NCI-H1436 (cell line): ENCODE results near the gene PSMC6.

Source experiments
- DNase-seq: peaks from one replicate; lab custom pipeline; 2025; lab: John Stamatoyannopoulos, UW

PSMC6 gene

DNA sequence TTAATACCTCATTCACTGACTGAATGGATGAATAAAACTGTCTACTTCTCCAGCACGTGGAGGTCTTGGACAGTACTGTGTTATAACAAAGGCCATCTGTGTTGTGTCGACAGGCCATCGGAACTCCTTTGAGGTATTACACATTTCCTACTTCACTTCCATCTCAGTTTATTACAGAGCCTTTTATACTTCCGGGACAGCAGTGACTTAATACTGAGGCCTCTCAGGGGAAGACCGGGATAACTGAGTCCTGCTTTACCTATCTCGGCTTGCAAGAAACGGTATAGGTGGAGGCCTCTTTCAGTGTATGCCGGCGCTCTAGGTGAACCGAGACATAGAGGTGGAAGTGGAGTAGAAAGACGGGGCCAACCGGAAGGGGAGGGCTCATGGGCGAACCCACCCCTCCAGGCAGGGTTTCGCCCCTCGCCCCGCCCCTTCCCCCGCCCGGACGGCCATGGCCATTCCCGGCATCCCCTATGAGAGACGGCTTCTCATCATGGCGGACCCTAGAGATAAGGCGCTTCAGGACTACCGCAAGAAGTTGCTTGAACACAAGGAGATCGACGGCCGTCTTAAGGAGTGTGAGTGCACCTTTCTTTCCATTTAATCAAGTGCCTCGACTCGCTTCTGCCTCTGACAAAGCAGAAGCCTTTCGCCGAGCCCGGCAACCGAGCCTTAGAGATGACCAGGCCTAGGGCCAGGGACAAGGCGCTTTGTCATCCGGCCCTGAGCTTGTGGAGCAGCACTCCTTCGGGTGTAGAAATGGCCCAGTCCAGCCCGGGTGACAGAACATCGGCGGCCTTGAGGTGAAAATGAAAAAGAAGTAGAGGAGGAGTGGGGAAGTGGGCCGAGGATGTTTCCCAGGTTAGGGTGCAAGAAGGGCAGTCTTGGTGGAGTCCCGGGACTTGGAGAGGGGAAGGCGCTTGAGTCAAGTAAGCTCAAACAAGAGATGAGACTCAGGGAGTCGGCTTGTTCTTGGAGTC lies at the start of gene PSMC6:
TSS of gene PSMC6 (plus strand) at position 477 of the 983 bp plus-strand sequence. CDS start at position 497, 20 bp downstream.
- peak; percentile 91 for DNase-seq

DNA sequence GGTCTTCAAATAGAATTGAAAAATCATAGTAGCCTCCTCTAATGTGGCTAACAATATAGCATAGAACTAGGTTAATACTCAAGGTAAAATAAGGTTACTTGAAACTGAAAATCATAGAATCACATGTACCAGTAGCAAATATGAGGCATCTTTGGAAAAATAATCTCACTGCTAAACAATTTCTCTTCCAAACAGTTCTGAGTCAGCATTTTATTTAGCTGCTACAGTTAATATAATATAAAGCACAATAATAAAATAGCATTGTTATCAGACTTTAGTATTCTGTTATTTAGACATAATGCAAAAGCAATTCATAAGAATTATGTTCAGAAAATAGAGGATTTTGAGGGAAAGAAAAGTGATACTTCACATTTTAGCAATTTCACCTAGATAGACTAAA lies 46.7 kb upstream of the PSMC6 start:
- no peak for DNase-seq

DNA sequence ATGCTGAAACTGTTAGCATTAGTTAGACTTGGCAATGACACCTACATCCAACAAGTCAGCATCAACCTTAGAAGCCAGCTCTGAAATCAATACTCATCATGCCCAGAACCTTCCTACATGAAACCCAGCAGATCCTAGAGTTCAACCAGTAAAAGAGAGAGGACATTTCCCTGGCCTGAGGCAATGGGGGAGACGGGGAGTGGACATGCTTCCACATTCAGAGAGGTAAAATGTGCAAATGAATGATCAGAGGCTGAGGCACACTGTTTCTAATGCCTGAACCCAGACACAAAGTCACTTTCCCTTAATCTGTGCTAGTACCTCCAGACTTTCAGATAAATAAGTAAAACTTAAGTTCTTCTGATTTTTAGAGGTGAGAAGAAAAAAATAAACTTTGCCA lies 46.2 kb upstream of the PSMC6 start:
- no peak for DNase-seq

DNA sequence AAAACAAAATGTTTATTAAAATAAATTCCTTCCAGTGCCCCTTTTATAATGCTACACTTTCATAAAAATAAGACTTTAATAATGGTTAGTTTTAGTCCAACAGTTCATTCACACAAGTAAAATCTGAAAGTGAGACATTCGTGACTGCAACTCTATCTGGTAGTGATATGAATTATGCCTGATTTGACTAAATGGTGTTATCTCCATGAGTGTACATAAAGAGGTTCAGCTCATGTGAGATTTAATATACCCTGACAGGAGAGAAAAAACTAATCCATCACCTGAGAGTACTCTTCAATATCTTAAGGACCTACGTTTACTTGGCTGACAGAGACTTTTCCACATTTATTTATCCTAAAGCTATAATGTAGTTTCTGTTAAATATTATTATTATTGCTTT lies 45.7 kb upstream of the PSMC6 start:
- peak; percentile 28 for DNase-seq

DNA sequence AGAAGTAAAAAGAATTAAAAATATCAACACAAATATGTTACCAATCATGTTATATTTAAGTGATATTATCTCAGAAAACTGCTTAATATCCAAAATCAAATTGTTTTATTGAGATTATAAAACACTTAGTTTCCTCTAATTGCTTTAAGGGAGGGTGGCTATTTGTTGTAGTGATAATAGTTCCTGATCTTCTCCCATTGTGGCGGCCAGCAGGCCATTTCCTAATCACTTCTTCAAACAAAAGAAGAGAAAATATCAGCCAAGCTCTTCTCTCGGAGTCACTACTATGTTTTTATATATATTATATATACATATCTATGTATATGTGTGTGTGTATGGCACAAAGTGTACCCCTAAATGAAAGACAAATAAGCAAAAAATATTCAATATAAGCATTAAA lies 43.1 kb upstream of the PSMC6 start:
- no peak for DNase-seq

DNA sequence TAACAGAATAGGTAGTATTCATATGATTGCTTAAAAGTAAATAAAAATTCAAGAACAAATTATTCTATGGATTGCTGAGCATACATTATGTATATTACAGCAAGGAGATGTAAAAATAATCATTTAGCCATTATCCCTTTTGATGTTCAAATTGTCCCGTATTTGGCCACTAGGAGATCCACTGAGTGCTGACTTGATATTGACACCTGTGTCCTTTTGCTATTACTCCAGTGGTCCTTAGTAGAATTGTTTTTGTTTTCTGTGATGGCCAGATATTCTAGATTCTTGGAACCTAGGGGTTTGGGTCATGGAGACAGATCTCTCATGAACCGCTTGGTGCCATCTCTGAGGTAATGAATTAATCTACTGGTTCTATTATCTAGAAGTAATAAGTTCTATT lies 28.4 kb upstream of the PSMC6 start:
- DNase-seq = no peak

DNA sequence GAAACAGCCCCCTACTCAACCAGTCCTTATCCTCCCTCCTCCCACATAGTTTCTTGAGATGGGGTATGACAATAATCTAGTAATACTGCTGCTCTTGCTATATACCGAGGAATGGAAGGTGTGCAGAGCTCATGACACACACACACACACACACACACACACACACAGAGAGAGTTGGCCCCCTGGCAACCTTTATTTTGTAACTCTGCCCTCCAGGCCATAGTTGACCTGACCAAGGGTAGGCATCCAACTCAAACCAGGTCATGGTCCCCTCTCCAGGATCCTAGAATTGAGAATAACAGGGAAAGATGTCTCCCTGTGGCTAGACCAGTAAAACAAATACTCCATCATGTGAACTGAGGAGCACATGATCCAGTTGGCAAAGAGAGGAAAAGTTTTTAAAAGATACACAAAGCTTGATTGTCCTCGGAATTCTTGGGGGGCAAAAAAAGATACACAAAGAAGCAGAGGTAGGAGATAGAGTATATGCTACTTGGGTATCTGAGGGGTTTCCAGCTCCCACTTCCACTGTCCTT lies 22.9 kb upstream of the PSMC6 start:
- DNase-seq = no peak

DNA sequence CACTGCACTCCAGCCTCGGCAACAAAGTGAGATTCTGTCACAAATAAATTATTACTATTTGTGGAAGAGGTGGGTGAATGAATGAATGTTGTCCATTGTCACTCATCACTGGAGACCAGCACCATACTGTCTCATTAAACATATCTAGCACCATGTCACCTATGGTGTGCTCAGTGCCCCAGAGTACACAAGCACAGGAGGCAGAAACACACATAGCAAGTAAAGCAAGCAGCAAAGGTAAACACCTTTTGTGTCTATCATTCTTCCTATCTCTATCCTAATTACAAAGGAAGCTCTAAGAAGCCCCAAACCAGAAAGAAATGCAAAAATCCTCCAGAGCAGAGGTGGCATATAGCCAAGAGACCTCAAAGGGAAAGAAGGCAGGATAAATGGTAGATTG lies 20.8 kb upstream of the PSMC6 start:
- DNase-seq = no peak

DNA sequence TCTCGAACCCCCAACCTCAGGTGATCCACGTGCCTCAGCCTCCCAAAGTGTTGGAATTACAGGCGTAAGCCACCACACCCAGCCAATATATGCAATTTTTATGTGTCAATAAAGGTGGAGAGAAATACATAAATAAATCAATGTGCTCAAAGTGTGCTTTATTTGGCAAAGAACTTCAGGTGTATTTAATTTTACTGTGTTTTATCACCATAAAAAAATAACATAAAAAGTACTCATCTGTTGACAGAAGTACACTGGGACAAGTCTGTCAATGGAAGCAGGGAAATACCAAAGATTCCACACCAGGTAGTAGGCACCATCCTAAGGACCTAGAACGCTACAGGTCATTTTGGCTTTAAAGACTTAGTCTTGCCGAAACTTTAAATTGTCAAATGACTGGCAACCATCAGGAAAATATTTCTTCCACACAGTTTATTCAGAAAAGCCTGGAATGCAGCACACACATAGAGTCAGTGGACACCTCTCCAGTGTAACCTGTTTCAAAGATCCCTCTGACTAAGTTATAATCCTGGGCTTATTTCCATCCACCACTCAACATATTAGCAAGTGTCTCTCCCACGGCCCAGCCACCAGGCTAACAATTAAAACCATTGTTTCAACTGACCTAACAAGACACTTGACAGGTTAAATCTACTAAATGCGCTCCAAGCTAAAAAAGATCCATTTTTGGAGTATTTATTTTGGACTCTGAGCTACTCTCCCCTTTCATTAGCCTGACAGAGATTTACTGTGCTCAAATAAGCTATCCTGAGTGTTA lies 15.8 kb upstream of the PSMC6 start:
- no peak for DNase-seq

DNA sequence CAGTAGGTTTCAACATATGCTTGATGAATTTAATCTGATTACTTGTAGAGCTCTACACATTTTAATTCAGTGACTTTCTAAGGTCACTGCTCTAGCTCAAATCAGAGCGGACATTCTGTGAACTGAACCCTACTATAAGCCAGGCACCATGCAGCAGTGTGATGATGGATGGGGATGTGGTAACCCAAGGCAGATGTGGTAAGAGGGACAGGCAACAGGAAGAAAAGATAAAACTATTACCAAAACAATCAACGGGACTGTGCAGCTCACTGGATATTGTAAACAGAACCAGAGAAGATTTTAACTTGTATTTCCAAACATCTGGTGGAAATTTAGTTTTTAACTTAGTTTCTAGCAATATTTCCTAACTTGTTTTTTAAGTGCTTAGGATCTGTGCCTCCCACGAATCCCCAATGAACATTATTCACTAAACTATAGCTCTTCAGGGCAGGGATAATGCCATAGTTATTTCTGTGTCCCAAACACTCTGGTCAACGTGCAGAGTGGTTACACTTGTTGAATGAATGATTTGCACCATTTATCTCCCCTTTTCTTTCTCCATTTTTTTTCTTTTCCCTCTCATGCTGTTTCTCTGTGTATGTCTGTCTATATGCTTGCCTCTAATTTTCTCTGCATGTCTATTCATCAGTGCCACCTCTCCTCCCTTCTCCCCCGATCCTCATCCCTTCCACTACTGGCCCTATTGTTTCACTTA lies 14.6 kb upstream of the PSMC6 start:
- DNase-seq = no peak

DNA sequence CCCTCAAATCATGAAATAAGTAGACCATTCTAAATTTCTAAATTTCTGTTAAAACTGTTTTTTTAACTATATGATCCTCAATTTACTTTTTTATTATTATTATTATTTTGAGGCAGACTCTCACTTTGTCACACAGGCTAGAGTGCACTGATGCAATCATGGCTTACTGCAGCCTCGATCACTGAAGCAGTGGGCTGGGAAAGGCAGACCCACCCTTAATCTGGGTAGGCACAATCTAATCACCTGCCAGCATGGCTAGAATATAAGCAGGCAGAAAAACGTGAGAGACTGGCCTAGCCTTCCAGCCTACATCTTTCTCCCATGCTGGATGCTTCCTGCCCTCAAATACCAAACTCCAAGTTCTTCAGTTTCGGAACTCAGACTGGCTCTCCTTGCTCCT lies 14.0 kb upstream of the PSMC6 start:
- DNase-seq = no peak

DNA sequence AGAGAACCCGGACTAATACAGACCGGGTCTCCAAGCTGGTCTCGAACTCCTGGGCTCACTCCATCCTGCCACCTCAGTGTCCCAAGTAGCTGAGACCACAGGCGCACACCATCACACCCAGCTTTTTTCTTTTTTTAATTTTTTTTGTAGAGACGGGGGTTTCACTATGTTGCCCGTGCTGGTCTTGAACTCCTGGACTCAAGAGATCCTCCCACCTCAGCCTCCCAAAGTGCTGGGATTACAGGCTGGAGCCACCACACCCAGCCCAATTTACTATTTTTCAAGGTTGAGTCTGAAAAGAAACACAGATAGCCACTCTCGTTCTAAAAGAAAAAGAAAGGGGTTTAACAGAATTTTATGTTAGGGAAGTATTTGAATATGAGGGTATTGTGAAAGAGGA lies 13.5 kb upstream of the PSMC6 start:
- DNase-seq = no peak

DNA sequence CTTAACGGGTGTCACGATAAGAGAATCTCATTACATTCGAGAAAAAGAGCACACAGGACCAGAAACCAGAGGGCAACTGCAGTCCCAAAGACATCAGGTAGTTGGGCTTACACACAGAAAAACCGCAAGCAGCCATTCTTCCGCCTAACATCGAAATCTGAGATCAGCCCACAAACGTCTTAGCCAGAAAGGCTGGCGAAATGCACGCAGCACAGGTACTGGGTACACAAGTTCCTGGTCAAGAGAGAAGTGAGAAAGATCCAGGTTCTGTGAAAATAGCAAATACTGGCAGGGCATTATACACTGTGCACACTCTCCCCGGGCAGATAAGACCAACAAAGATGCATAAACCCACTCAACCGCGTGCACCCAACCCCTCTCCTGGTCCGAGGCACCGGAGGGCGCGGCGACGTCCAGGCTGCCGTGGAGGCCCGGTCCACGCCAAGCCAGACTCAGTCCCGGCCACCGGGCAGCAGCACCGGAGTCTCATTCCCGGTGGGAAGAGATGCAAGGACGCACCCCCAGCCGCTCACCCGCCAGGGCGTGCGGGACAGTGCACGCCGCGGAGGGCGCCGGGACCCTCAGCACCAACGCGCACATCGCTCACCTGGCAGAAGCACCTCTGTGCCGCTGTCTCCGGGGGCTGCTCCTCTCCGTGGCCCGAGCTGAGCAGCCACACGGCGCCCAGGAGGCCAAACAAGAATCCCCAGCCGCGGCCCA lies 12.1 kb upstream of the PSMC6 start:
- peak; percentile 11 for DNase-seq

DNA sequence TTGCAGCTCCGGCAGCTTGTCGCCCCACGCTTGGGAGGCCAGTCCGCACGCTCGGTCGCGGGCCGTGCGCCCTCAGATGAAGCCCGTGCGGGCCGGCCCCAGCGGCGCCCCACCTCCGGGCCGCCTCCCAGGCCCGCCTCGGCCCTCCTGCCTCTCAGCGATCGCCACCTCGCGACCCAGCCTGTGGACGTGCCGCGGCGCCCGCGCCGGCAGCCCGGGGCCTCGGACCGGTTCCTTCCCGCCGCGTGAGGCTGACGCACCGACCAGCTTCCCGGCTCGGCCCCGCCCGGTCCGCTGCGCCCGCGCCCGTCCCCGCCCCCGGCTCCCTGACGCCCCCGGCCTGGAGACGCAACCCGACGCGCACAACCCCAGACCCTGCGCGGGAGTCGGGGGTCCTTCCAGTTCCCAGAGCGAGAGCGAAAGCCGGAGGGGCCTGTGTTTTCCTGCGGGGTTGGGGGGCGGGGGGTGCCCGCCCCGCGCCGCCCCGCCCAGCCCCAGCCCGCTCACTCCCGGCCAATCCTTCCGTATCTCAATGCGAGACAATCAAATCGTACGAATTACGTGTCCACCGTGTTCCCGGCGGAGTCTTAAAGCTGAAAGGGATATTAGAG lies 11.4 kb upstream of the PSMC6 start, which contains the start of gene ERO1A:
TSS of gene ERO1A (minus strand) at position 78 of the 611 bp plus-strand sequence. CDS start at position 1, 77 bp downstream.
- peak; percentile 74 for DNase-seq

DNA sequence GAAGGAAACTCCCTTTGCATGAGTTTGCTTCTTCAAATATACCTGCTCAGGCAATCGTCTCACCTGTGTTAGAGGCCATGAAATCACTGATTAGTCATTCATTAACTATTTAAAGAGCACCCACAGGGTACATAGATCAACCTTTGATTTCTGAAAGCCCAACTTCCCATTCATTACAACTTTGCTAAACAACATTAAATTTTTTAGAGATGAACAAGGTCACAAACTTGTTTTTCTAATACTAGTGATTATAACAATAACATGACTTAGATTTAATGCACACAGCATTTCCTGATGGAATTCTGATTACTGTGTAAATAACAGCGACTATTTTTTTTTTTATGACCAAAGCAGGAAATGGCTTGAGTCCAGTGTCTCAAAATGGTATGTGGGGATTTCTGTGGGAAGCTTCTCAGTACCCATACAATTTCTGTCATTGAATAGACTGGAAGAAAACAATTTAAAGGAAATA lies 6.3 kb upstream of the PSMC6 start:
- no peak for DNase-seq

DNA sequence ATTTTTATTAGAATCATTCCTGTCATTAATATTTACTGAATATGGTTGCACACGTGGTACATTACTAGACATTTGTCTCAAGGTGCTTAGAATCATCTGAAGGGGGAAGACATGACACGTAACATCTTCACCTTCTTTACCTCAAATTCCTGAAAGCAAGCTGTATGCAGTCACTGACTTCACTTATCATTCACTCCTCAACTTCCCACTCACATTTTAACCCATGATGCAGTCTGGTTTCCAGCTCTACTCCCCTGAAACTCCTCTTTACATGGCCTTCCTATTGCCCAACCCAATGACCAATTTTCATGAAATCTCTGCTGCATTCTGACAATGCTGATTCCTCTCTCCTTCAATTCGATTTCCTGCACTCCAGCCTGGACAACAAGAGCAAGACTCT lies 5.8 kb upstream of the PSMC6 start:
- no peak for DNase-seq

DNA sequence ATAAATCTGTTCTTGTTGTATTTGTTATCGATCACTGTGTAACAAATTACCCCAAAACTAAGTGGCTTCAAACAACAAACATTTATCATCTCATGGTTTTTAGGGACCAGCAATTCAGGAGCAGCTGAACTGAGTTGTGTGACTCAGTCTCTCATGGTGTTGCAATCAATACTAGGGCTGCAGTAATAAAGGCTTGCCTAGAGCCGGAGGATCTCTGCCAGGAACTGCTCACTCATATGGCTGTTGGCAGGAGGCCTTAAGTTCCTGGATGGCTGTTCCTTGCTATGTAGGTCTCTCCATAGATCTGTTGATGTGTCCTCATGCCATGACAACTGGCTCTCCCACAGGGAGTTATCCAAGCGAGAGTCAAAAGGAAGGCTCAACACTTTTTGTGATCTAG lies 3.8 kb upstream of the PSMC6 start:
- no peak for DNase-seq

DNA sequence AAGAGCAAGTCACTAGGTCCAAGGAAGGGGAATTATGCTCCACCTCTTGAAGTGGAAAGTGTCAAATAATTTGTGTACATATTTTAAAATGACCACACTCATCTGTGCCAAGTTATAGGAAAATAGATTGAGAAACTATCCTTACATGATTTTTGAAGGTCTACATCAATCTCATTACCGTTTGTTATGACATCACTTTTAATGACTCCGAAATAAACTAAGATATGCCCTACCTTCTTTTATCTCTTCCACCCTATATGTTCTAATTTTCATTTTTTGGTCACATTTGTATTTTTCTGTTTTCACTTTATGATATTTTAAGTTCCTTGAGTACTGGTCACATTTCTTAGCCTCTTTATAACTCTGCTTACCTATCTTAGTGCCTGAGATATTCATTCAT lies 3.3 kb upstream of the PSMC6 start:
- DNase-seq = no peak

DNA sequence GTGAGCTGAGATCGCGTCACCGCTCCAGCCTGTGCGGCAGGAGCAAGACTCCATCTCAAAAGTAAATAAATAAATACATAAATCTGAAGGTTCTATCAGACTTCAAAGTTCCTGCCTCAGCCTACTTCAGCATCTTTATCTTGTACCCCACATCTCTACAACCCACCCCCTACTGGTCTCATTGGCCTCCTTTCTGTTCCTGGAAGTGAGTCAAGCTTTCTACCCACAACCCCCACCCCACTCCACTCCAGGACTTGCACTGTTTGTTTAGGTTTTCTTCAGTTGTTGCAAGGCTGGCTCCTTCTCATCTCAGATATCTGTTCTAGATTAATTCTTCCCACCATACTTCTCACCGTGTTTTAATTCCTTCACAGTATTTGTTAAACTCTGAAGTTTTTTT lies 714 bp upstream of the PSMC6 start:
- DNase-seq = no peak

DNA sequence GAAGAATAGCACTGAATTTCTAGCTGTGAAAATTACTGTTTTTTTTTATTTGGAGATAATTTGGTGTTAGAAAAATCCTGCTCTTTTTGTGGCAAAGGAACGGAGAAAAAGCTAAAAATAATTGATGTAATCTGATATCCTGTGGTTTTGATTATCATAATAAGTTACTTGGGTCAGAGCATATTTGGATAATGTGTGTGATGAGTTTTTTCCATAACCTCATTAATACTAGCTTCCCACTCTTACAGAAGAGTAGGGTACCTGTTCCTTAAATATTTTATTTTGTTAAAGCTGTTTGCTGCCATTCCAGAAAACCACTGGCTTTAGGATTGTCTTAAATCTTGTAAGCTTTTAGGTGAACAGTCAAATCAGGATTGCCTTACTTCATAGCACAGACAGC lies 4.7 kb downstream of the PSMC6 start:
- no peak for DNase-seq

DNA sequence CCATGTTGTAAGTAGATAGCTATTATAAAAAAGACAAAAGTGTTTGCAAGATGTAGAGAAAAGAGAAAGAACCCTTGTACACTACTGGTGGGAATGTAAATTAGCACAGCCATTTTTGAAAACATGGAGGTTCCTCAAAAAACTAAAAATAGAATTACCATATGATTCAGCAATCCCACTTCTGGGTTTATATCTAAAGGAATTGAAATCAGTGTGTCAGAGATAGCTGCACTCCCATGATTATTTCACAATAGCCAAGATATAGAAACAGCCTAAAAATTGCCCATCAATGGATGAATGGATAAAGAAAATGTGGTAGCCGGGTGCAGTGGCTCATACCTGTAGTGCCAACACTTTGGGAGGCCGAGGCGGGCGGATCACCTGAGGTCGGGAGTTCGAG lies 9.2 kb downstream of the PSMC6 start:
- DNase-seq = no peak
